ENCODE data around the gene ZNF804B. TPM values are rescaled to one million over a fixed set of nuclear protein-coding genes. Genes with fewer than 3 reads are reported as not detected.

The ZNF804B gene
- total RNA-seq, 1 experiment from 2014 or later, result not detected

DNA sequence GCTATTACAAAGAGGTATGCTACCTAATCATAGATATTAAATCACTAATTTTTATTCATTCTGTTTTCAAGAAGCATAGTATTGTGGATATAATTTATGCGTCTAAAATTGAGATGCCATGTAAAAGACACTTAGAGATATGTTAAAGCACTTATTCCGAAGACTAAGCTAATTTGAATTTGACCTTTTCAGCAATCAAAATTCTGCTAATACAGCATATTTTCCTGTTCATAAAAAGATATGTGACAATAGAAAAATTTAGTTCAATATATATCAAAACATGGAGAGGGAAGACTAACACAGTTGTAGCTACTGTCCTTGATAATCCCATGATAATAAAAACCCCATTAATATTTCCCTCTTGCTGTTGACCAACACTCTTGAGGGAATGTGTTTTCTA is 422.6 kb downstream of the ZNF804B start:
- Histone ChIP-seq H3K27me3 (ENCODE audit: insufficient read depth, low read depth) (no peaks in the 10 kb centered on the region), H3K79me2 (ENCODE audit: low read depth) (no peaks in the 10 kb centered on the region), H3K4me1 (replicated peaks; ENCODE audit: insufficient read depth) (no peaks in the 10 kb centered on the region), H3K4me2 (no peak overlapping the region), H3K4me3 (no peak overlapping the region), H3K9me2 (ENCODE audit: insufficient read depth) (no peaks in the 10 kb centered on the region; the same call in 1 of the 2 replicates), H3K36me3 (ENCODE audit: low read depth) (no peaks in the 10 kb centered on the region), H3K9me3 (ENCODE audit: insufficient read depth, low read depth) (no peaks in the 10 kb centered on the region; the same call in 1 of the 2 replicates), H3K27ac (no peak overlapping the region), H3F3A (ENCODE audit: insufficient read depth, low read depth) (no peaks in the 10 kb centered on the region), H2AFZ (no peak overlapping the region), H4K20me1 (ENCODE audit: insufficient read depth) (no peaks in the 10 kb centered on the region)
- TF ChIP-seq, protein P1, sequence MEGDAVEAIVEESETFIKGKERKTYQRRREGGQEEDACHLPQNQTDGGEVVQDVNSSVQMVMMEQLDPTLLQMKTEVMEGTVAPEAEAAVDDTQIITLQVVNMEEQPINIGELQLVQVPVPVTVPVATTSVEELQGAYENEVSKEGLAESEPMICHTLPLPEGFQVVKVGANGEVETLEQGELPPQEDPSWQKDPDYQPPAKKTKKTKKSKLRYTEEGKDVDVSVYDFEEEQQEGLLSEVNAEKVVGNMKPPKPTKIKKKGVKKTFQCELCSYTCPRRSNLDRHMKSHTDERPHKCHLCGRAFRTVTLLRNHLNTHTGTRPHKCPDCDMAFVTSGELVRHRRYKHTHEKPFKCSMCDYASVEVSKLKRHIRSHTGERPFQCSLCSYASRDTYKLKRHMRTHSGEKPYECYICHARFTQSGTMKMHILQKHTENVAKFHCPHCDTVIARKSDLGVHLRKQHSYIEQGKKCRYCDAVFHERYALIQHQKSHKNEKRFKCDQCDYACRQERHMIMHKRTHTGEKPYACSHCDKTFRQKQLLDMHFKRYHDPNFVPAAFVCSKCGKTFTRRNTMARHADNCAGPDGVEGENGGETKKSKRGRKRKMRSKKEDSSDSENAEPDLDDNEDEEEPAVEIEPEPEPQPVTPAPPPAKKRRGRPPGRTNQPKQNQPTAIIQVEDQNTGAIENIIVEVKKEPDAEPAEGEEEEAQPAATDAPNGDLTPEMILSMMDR (conservative IDR thresholded peaks at IDR 0.05), result no peak
- no peak for TF ChIP-seq EZH2 (IDR thresholded peaks at IDR 0.05; ENCODE audit: low read depth)
- ChIA-PET POLR2A (ENCODE audit: unreplicated experiment) (no interaction called here), CTCF (no interaction called here)
- no TSS peak for BruUV-seq (replicated peaks)
- no peak for DNase-seq
- intact Hi-C loops (cut with micrococcal nuclease; ENCODE audit: unreplicated experiment), result no loop called here

DNA sequence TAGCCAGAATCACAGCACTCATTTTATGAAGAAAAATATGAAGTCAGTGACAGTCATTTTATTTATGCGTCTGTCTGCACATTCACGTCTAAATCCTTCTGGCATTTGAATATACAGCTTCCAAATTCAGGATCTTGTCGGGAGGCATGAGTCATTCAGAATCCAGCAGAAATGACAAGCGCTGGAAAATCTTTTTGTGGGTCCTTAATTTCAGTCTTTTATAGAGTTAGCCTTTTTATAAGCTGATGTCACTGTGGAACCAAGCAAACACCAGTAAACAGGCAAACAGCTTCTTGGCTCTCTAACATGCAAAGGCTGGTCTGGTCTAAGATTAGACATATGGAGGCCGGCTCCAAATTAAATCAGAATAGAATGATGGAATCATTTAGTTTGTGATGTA is 424.2 kb downstream of the ZNF804B start:
- Histone ChIP-seq H3K4me3 (no peak overlapping the region), H3K36me3 (ENCODE audit: low read depth) (no peaks in the 10 kb centered on the region), H3K4me1 (replicated peaks; ENCODE audit: insufficient read depth) (no peaks in the 10 kb centered on the region), H3K4me2 (no peak overlapping the region), H3K9me3 (ENCODE audit: insufficient read depth, low read depth) (no peaks in the 10 kb centered on the region; the same call in 1 of the 2 replicates), H3K27ac (no peak overlapping the region), H3K27me3 (ENCODE audit: insufficient read depth, low read depth) (no peaks in the 10 kb centered on the region), H3K9me2 (ENCODE audit: insufficient read depth) (no peaks in the 10 kb centered on the region), H3F3A (ENCODE audit: insufficient read depth, low read depth) (no peaks in the 10 kb centered on the region), H4K20me1 (ENCODE audit: insufficient read depth) (no peaks in the 10 kb centered on the region), H2AFZ (no peak overlapping the region), H3K79me2 (ENCODE audit: low read depth) (no peaks in the 10 kb centered on the region)
- BruUV-seq (replicated peaks), result no TSS peak
- ChIA-PET POLR2A (ENCODE audit: unreplicated experiment) (no interaction called here), CTCF (no interaction called here)
- intact Hi-C loops (cut with micrococcal nuclease; ENCODE audit: unreplicated experiment), result no loop called here
- TF ChIP-seq EZH2 (IDR thresholded peaks at IDR 0.05; ENCODE audit: low read depth), result no peak
- TF ChIP-seq, protein P1 (conservative IDR thresholded peaks at IDR 0.05), result no peak
- no peak for DNase-seq

DNA sequence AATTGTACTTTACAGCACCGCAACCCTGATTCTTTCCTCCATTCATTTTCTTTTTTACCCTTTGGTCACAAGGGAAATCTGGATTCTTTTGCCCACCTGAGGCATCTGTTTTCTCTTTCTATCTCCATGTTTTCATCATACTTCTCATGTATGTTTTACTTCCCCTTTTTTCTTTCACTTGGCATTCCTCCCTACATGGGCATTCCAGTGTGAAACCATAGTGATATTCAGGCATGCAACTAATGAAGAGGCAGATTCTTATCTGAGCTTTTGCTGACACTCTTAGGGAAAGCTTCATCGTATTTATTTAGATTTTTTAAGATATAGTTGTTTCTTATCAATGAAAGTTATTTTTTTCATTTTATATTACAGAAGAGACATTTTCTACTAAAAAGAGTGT is 441.3 kb downstream of the ZNF804B start:
- intact Hi-C loops (cut with micrococcal nuclease; ENCODE audit: unreplicated experiment), result no loop called here

More for the DNA sequence above, 441.3 kb downstream of the ZNF804B start:
- H3K36me3 ChIP-seq (ENCODE audit: low read depth), result no peaks in the 10 kb centered on the region
- TF ChIP-seq EZH2 (IDR thresholded peaks at IDR 0.05; ENCODE audit: low read depth), result no peak
- TF ChIP-seq, protein P1 (conservative IDR thresholded peaks at IDR 0.05), result no peak
- H3K27me3 ChIP-seq (ENCODE audit: insufficient read depth, low read depth), result no peaks in the 10 kb centered on the region
- no peak overlapping the region for H3K27ac ChIP-seq
- H3K9me3 ChIP-seq (ENCODE audit: insufficient read depth, low read depth), result no peaks in the 10 kb centered on the region
- DNase-seq, result no peak
- ChIA-PET CTCF (no interaction called here), POLR2A (ENCODE audit: unreplicated experiment) (no interaction called here)
- no TSS peak for BruUV-seq (replicated peaks)
- H3K9me2 ChIP-seq (ENCODE audit: insufficient read depth), result no peaks in the 10 kb centered on the region
- H3K79me2 ChIP-seq (ENCODE audit: low read depth), result no peaks in the 10 kb centered on the region
- H2AFZ ChIP-seq, result no peak overlapping the region
- H3K4me2 ChIP-seq, result no peak overlapping the region
- H3F3A ChIP-seq (ENCODE audit: insufficient read depth, low read depth), result no peaks in the 10 kb centered on the region
- H3K4me1 ChIP-seq (replicated peaks; ENCODE audit: insufficient read depth), result no peaks in the 10 kb centered on the region
- H3K4me3 ChIP-seq, result no peak overlapping the region
- no peaks in the 10 kb centered on the region for H4K20me1 ChIP-seq (ENCODE audit: insufficient read depth)
